CD14-positive monocyte (primary cell): ENCODE results near the gene SLC26A2. TPM values are rescaled to one million over a fixed set of nuclear protein-coding genes. Genes with fewer than 3 reads are reported as not detected.

ENCODE experiments used
- DNase-seq, 3 donors: peaks; one replicate each; pipeline ENCODE4 v3.0.0-alpha.2; 2011 to 2022
- H2AFZ ChIP-seq: 2 replicates; pipeline ENCODE4 v1.6.0; 2012; ENCODE audit warnings: mild to moderate bottlenecking, low read depth, low read length, inconsistent platforms; ENCODE audit not compliant: insufficient read depth, poor library complexity, severe bottlenecking
- H3K27ac ChIP-seq, 2 donors: 1 replicate in 1 of 2; 2 replicates in 1 of 2; pipeline ENCODE4 v1.5.1; 2012 to 2013; ENCODE audit warnings: low read length in 2 of 2, control low read depth in 1 of 2, inconsistent platforms in 1 of 2, low read depth in 1 of 2, mild to moderate bottlenecking in 1 of 2
- H3K27me3 ChIP-seq, 2 donors: one replicate each; pipeline versions ENCODE4 v1.6.0 to v1.6.1; 2011 to 2013; ENCODE audit warnings: low read length in 2 of 2; ENCODE audit not compliant: control insufficient read depth in 2 of 2, insufficient read depth in 2 of 2
- H3K36me3 ChIP-seq, 2 donors: replicated peaks in 1 of 2; 1 replicate in 1 of 2; 2 replicates in 1 of 2; pipeline versions ENCODE4 v1.5.1 to v1.6.1; 2012 to 2013; ENCODE audit warnings: low read length in 2 of 2, control low read depth in 1 of 2, inconsistent platforms in 1 of 2, mild to moderate bottlenecking in 1 of 2; ENCODE audit not compliant: insufficient read depth in 2 of 2, control insufficient read depth in 1 of 2
- H3K4me1 ChIP-seq, 2 donors: 1 replicate in 1 of 2; 2 replicates in 1 of 2; pipeline versions ENCODE4 v1.5.1 to v1.6.1; 2012 to 2013; ENCODE audit warnings: low read length in 2 of 2, control low read depth in 1 of 2, inconsistent platforms in 1 of 2, mild to moderate bottlenecking in 1 of 2, moderate library complexity in 1 of 2; ENCODE audit not compliant: insufficient read depth in 2 of 2, control insufficient read depth in 1 of 2
- H3K4me2 ChIP-seq: replicated peaks from 2 replicates; pipeline ENCODE3; 2012; ENCODE audit warnings: low read length, moderate library complexity, mild to moderate bottlenecking; ENCODE audit not compliant: poor library complexity, severe bottlenecking; ENCODE audit errors: extremely low read depth
- H3K4me3 ChIP-seq, 3 experiments: fragments of 200-600 bp in 1 of 3; sonication (generic) in 1 of 3; replicated peaks in 1 of 3; 1 replicate in 2 of 3; 2 replicates in 1 of 3; pipeline ENCODE4 v1.5.1; 2011 to 2013; ENCODE audit warnings: low read length in 3 of 3, mild to moderate bottlenecking in 3 of 3, control low read depth in 2 of 3, low read depth in 2 of 3, inconsistent platforms in 1 of 3, moderate library complexity in 1 of 3
- H3K79me2 ChIP-seq: 2 replicates; pipeline ENCODE4 v1.6.0; 2012; ENCODE audit warnings: mild to moderate bottlenecking, control low read depth, inconsistent platforms, low read length, moderate library complexity; ENCODE audit not compliant: insufficient read depth
- H3K9ac ChIP-seq: 2 replicates; pipeline ENCODE4 v1.6.0; 2017; ENCODE audit warnings: low read length, mild to moderate bottlenecking; ENCODE audit not compliant: insufficient read depth, poor library complexity, severe bottlenecking
- H3K9me3 ChIP-seq, 2 donors: replicated peaks in 1 of 2; 1 replicate in 1 of 2; 2 replicates in 1 of 2; pipeline versions ENCODE4 v1.5.1 to v1.6.1; 2012 to 2013; ENCODE audit warnings: low read length in 2 of 2, control low read depth in 1 of 2; ENCODE audit not compliant: control insufficient read depth in 1 of 2, insufficient read depth in 1 of 2
- H4K20me1 ChIP-seq: 2 replicates; pipeline ENCODE4 v1.6.0; 2012; ENCODE audit warnings: mild to moderate bottlenecking, low read length, control low read depth, moderate library complexity; ENCODE audit not compliant: insufficient read depth
- H3K27ac Mint-ChIP-seq, 7 donors: one replicate each; pipeline ENCODE4 v1.8.0; 2020; ENCODE audit warnings: mild to moderate bottlenecking in 7 of 7, mixed read lengths in 7 of 7, moderate library complexity in 6 of 7, inconsistent platforms in 2 of 7
- H3K27me3 Mint-ChIP-seq, 3 donors: one replicate each; pipeline ENCODE4 v1.8.0; 2021 to 2022; ENCODE audit warnings: low read depth in 3 of 3, mild to moderate bottlenecking in 3 of 3, mixed read lengths in 3 of 3, moderate library complexity in 3 of 3, inconsistent platforms in 1 of 3
- H3K36me3 Mint-ChIP-seq, 2 donors: one replicate each; pipeline ENCODE4 v1.8.0; 2020; ENCODE audit warnings: mixed read lengths in 2 of 2, inconsistent platforms in 1 of 2, mild to moderate bottlenecking in 1 of 2
- H3K4me1 Mint-ChIP-seq: one replicate; pipeline ENCODE4 v1.8.0; 2020; ENCODE audit warnings: mild to moderate bottlenecking, mixed read lengths
- H3K4me3 Mint-ChIP-seq, 2 donors: one replicate each; pipeline ENCODE4 v1.8.0; 2020; ENCODE audit warnings: mild to moderate bottlenecking in 2 of 2, mixed read lengths in 2 of 2, moderate library complexity in 1 of 2
- H3K9me3 Mint-ChIP-seq, 7 donors: one replicate each; pipeline ENCODE4 v1.8.0; 2020 to 2022; ENCODE audit warnings: mixed read lengths in 7 of 7, mild to moderate bottlenecking in 6 of 7, moderate library complexity in 6 of 7, inconsistent platforms in 2 of 7
- WGBS: methylation state at CpG from one replicate; pipeline ENCODE4 v1.1.5; 2013; ENCODE audit warnings: missing lambda C conversion rate; ENCODE audit not compliant: insufficient coverage; 5-methylcytosine and 5-hydroxymethylcytosine counted together
- intact Hi-C, 2 donors: fragments of 100-400 bp; cut with micrococcal nuclease; formaldehyde crosslinking; loops; one replicate each; pipeline versions ENCODE4 v1.15.0 to v1.15.1; 2023
- polyA plus RNA-seq, 3 donors: library from polyadenylated mRNA; depleted of rRNA in 1 of 3; unstranded in 2 of 3; stranded (reverse) in 1 of 3; fragments of 300-500 nt in 2 of 3; fragments of >200 nt in 1 of 3; fragmentation: Illumina TruSeq in 2 of 3; gene quantifications; 1 replicate in 2 of 3; 2 replicates in 1 of 3; pipeline ENCODE4 v1.2.3, GENCODE V29; 2012 to 2021
- TF ChIP-seq, protein P1 (sequence below): fragments of 200-600 bp; IDR thresholded peaks from one replicate; pipeline ENCODE4 v1.8.0; 2022; ENCODE audit warnings: antibody characterized with exemption, mild to moderate bottlenecking

The SLC26A2 gene
- polyA plus RNA-seq, 3 donors, result 1.9 to 3.6 (median 3.1) TPM

DNA sequence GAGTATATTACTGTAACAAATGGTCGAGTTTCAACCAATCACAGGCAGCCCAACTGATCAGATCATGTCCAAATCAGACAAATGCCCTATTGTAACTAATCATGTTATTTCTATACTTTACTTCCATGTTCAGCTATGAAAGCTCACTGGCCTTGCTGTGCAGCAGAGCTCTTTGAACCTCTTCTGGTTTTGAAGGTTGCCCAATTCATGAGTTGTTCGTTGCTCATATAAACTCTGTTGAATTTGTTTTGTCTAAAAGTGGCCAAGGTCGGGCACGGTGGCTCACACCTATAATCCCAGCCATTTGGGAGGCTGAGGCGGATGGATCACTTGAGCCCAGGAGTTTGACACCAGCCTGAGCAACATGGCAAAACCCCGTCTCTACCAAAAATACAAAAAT, 37.6 kb upstream of the SLC26A2 start:
- no peak overlapping the region for H3K27ac Mint-ChIP-seq
- H3K27me3 Mint-ChIP-seq, result peaks cover 0 to 4% (median 1%) of the 10 kb centered on the region in 3 donors
- Histone ChIP-seq H3K36me3 (no peaks in the 10 kb centered on the region), H3K4me2 (no peak overlapping the region), H2AFZ (no peak overlapping the region), H4K20me1 (no peaks in the 10 kb centered on the region), H3K79me2 (no peaks in the 10 kb centered on the region), H3K4me1 (no peaks in the 10 kb centered on the region), H3K27me3 (no peaks in the 10 kb centered on the region), H3K27ac (no peak overlapping the region), H3K9me3 (no peaks in the 10 kb centered on the region), H3K9ac (no peak overlapping the region), H3K4me3 (no peak overlapping the region)
- TF ChIP-seq, protein P1, sequence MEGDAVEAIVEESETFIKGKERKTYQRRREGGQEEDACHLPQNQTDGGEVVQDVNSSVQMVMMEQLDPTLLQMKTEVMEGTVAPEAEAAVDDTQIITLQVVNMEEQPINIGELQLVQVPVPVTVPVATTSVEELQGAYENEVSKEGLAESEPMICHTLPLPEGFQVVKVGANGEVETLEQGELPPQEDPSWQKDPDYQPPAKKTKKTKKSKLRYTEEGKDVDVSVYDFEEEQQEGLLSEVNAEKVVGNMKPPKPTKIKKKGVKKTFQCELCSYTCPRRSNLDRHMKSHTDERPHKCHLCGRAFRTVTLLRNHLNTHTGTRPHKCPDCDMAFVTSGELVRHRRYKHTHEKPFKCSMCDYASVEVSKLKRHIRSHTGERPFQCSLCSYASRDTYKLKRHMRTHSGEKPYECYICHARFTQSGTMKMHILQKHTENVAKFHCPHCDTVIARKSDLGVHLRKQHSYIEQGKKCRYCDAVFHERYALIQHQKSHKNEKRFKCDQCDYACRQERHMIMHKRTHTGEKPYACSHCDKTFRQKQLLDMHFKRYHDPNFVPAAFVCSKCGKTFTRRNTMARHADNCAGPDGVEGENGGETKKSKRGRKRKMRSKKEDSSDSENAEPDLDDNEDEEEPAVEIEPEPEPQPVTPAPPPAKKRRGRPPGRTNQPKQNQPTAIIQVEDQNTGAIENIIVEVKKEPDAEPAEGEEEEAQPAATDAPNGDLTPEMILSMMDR, result no peak
- no peaks in the 10 kb centered on the region for H3K4me1 Mint-ChIP-seq
- 86% methylated on average over 1 of the region's 6 CpGs for WGBS
- H3K4me3 Mint-ChIP-seq, result no peak overlapping the region
- DNase-seq, result no peak
- intact Hi-C loops, result no loop called here
- no peaks in the 10 kb centered on the region for H3K9me3 Mint-ChIP-seq
- H3K36me3 Mint-ChIP-seq, result no peaks in the 10 kb centered on the region

DNA sequence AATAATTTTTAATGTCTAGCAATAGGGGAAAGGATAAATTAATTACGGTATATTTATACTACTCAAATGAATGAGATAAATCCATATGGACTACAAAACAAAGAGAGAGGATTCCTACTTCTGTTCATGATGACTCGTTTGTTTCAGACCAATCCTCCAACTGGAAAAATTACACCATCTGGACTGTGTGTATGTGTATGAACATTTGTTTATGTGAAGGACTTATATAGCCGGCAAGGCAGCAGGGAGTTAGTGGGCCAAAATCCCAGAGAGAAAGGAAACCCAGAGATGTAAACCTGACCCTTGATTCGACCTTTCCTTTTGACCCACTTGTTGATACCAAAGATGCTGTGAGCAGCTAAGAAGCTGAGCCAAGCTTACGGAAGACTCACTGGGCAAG, 36.1 kb upstream of the SLC26A2 start:
- no peak for DNase-seq
- Mint-ChIP-seq H3K4me3 (no peak overlapping the region), H3K27me3 (peaks cover 0 to 4% (median 1%) of the 10 kb centered on the region in 3 donors)

More for the DNA sequence above, 36.1 kb upstream of the SLC26A2 start:
- no peaks in the 10 kb centered on the region for H3K36me3 ChIP-seq
- no peak overlapping the region for H3K27ac ChIP-seq
- H2AFZ ChIP-seq, result no peak overlapping the region
- Mint-ChIP-seq H3K4me1 (no peaks in the 10 kb centered on the region), H3K9me3 (peaks cover 0 to 2% (median 0%) of the 10 kb centered on the region in 7 donors), H3K27ac (no peak overlapping the region), H3K36me3 (no peaks in the 10 kb centered on the region)
- no peaks in the 10 kb centered on the region for H4K20me1 ChIP-seq
- no peaks in the 10 kb centered on the region for H3K4me1 ChIP-seq
- H3K9ac ChIP-seq, result no peak overlapping the region
- intact Hi-C loops, result no loop called here
- no peaks in the 10 kb centered on the region for H3K9me3 ChIP-seq
- TF ChIP-seq, protein P1, result no peak
- no peaks in the 10 kb centered on the region for H3K79me2 ChIP-seq
- no peaks in the 10 kb centered on the region for H3K27me3 ChIP-seq
- WGBS, result 96% methylated on average over 3 of the region's 5 CpGs
- no peak overlapping the region for H3K4me2 ChIP-seq
- H3K4me3 ChIP-seq, result no peak overlapping the region
